OCI-LY7 (cell line): ENCODE data around the gene SHC1.

Source experiments
- CTCF ChIP-seq: fragments of 200-600 bp; sonication (generic); conservative IDR thresholded peaks from 2 replicates; pipeline ENCODE4 v1.5.1; 2014; ENCODE audit warnings: mild to moderate bottlenecking, antibody characterized with exemption, low read length, moderate library complexity, mixed read lengths
- EZH2phosphoT487 ChIP-seq: fragments of 200-600 bp; sonication (generic); IDR thresholded peaks from 2 replicates; pipeline ENCODE4 v1.6.1; 2018; ENCODE audit warnings: low read depth, borderline replicate concordance, mild to moderate bottlenecking, mixed run types, antibody characterized with exemption, low read length, moderate library complexity, mixed read lengths

GRCh38 chr1:154989195-154989860, 18.8 kb upstream of the SHC1 start:
- TF ChIP-seq CTCF (no peak), EZH2phosphoT487 (no peak)
